Dermis microvascular lymphatic vessel endothelial cell (primary cell): Measurements from ENCODE around the gene STYXL2. TPM values are rescaled to one million over a fixed set of nuclear protein-coding genes. Genes with fewer than 3 reads are reported as not detected.

ENCODE experiments used
- DNase-seq, 2 donors: peaks; one replicate each; pipeline versions ENCODE4 v3.0.0 to v3.0.0-alpha.2; 2010; ENCODE audit warnings: low read depth in 2 of 2
- total RNA-seq: library from RNA; depleted of rRNA; stranded (reverse); fragments of >200 nt; gene quantifications from 2 replicates; pipeline ENCODE4 v1.2.1, GENCODE V29; 2014

Gene STYXL2
- total RNA-seq, 1 donor from 2014 or later, result not detected

GRCh38 chr1:167077868-167078210, 16.0 kb upstream of the STYXL2 start:
- no peak for DNase-seq

- DNase-seq, result no peak
These were observed 12.2 kb upstream of the STYXL2 start for GRCh38 chr1:167081594-167082156.

GRCh38 chr1:167082511-167083027, 11.3 kb upstream of the STYXL2 start:
- no peak for DNase-seq

GRCh38 chr1:167083066-167083665, 10.7 kb upstream of the STYXL2 start:
- no peak for DNase-seq

- no peak for DNase-seq
These were observed 10.0 kb upstream of the STYXL2 start for GRCh38 chr1:167083871-167084270.

- no peak for DNase-seq
These were observed 9.1 kb upstream of the STYXL2 start for GRCh38 chr1:167084757-167085156.

GRCh38 chr1:167086033-167086432, 7.8 kb upstream of the STYXL2 start:
- DNase-seq, result no peak

GRCh38 chr1:167086768-167087167, 7.1 kb upstream of the STYXL2 start:
- no peak for DNase-seq

GRCh38 chr1:167088746-167089417, 5.0 kb upstream of the STYXL2 start:
- DNase-seq, result no peak

GRCh38 chr1:167089939-167090313, 3.9 kb upstream of the STYXL2 start:
- DNase-seq, result no peak

GRCh38 chr1:167090314-167090942, 3.4 kb upstream of the STYXL2 start, which contains the start of gene GPA33:
GPA33 (minus strand) TSS chr1:167090377; CDS start chr1:167090287, 90 bp downstream.
- DNase-seq, result no peak

- no peak for DNase-seq
These were observed 1.2 kb upstream of the STYXL2 start for GRCh38 chr1:167092653-167093052.

- no peak for DNase-seq
These were observed 815 bp downstream of the STYXL2 start for GRCh38 chr1:167094690-167095089.

- DNase-seq, result no peak
These were observed 1.5 kb downstream of the STYXL2 start for GRCh38 chr1:167095368-167095767.

GRCh38 chr1:167099851-167100250, 6.0 kb downstream of the STYXL2 start:
- DNase-seq, result no peak

GRCh38 chr1:167100730-167101129, 6.9 kb downstream of the STYXL2 start:
- DNase-seq, result no peak

GRCh38 chr1:167101754-167102153, 7.9 kb downstream of the STYXL2 start:
- no peak for DNase-seq

- DNase-seq, result no peak
These were observed 9.2 kb downstream of the STYXL2 start for GRCh38 chr1:167102906-167103573.

GRCh38 chr1:167104256-167104633, 10.4 kb downstream of the STYXL2 start:
- no peak for DNase-seq

- no peak for DNase-seq
These were observed 11.6 kb downstream of the STYXL2 start for GRCh38 chr1:167105271-167106118.

- no peak for DNase-seq
These were observed 12.2 kb downstream of the STYXL2 start for GRCh38 chr1:167106119-167106461.
